Epithelial cell of proximal tubule (primary cell): ENCODE results near the gene ADGRB2. TPM values are rescaled to one million over a fixed set of nuclear protein-coding genes. Genes with fewer than 3 reads are reported as not detected.
A peak's percentile ranks its signal among the peaks of the same experiment; 100 is the strongest.

Experiments used
- DNase-seq: peaks from one replicate; pipeline ENCODE4 v3.0.0-alpha.2; 2011; ENCODE audit warnings: low read depth
- H3K4me3 ChIP-seq: 2 replicates; pipeline ENCODE4 v1.5.1; 2011; ENCODE audit warnings: low read depth, mild to moderate bottlenecking, low read length
- total RNA-seq: library from RNA; depleted of rRNA; stranded (reverse); fragments of >200 nt; gene quantifications from 2 replicates; pipeline ENCODE4 v1.2.3, GENCODE V29; 2015
- TF ChIP-seq, protein P1 (sequence below): conservative IDR thresholded peaks from 2 replicates; pipeline ENCODE4 v1.5.1; 2012; ENCODE audit warnings: low read depth, mild to moderate bottlenecking, low read length

Gene ADGRB2
- total RNA-seq, 1 donor from 2014 or later, result 1.2 TPM

DNA sequence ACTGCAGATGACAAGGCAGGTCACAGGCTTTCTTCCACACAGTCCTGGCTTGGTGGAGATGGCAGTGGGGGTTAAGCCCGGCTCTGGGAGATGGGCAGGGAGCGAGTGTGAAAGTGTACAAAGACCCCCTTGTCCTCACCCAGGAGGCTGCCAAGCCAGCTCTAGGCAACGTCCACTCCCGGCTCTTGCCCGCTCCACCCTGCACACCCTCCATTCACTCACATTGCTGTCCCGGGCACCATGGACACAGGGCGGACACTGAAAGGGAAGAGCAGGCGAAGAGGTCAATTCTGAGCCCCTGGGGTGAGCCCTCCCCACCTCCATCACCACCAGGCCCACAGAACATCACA lies 69.2 kb downstream of the ADGRB2 start:
- H3K4me3 ChIP-seq, result no peak overlapping the region
- no peak for DNase-seq
- TF ChIP-seq, protein P1, sequence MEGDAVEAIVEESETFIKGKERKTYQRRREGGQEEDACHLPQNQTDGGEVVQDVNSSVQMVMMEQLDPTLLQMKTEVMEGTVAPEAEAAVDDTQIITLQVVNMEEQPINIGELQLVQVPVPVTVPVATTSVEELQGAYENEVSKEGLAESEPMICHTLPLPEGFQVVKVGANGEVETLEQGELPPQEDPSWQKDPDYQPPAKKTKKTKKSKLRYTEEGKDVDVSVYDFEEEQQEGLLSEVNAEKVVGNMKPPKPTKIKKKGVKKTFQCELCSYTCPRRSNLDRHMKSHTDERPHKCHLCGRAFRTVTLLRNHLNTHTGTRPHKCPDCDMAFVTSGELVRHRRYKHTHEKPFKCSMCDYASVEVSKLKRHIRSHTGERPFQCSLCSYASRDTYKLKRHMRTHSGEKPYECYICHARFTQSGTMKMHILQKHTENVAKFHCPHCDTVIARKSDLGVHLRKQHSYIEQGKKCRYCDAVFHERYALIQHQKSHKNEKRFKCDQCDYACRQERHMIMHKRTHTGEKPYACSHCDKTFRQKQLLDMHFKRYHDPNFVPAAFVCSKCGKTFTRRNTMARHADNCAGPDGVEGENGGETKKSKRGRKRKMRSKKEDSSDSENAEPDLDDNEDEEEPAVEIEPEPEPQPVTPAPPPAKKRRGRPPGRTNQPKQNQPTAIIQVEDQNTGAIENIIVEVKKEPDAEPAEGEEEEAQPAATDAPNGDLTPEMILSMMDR, result no peak

DNA sequence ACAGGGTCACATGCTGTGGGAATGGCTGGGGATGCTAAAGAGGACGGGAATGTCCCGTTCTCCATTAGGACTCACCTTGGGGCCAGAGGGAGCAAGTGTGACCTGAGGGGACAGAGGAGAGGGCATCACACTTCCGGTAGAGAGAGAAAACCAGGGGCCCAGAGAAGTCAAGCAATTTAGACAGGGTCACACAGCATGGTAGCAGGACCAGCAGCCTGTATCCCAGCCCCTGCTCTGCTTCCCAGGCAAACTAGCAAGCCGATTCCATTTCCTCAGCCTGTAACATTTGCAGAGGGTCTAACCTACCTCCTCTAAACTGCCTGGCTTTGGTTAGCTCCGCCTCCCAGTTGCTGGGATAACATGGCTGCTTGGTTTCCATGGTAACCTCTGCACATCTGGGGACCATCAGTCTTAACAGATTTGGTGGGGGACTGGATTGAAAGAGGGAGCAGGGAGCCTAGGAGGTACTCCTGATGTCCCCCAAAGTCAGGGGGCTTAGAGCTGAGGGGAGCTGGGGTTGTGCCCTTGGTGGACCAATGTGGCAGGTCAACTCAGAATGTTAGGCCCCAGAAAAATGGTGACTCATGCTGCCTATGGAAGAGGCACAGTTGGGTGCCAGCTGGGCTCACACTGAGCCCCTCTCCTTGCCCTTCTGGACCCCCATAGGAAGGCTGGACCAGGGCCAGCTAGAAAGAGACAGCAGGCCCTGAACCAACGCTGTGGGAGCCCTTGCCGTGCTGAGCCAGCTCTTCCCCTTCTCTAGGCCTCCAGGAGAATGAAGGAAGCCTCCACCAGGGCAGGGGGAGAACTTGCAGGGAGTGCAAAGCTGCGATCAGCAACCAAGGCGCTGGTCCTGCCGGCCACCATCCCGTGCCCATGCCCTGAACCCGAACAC lies 69.8 kb downstream of the ADGRB2 start:
- no peak for DNase-seq
- no peak overlapping the region for H3K4me3 ChIP-seq
- TF ChIP-seq, protein P1, result no peak

DNA sequence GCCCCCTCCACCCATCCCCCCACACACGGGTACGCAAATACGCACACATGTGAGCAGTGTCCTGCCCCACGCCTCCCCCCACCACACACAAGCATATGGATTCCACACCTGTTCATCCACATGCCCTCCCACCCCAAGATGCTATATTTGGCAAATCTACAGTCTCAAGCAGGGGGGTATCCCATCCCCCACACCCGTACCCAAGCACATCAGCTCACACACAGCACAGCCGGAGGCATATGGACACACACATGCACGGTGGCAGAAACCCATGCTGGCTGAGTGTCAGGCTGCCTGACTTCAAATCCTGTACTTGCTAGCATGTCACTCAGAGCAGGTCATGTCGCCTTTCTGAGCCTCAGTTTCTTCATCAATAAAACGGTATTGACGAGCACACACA lies 70.9 kb downstream of the ADGRB2 start:
- no peak for DNase-seq
- TF ChIP-seq, protein P1, result no peak
- H3K4me3 ChIP-seq, result no peak overlapping the region

DNA sequence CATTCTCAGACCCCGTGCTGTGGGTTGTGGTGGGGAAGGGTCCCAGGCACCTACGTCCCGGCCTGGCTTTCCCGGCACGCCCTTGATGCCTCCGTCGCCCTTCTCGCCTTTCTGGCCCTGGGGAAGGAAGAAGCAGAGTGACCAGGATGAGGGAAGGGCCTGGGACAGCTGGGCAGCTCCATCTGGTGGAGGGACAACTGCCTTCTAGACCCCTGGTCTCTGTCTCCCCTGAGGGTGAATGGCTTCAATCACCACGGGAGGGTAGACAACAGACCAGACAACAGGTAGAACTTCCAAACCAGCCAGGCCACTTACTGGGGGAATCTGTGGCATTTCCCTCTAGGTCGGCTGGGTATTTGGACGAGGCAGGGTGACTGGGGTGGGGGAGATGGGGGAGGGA lies 72.2 kb downstream of the ADGRB2 start:
- H3K4me3 ChIP-seq, result no peak overlapping the region
- no peak for DNase-seq
- TF ChIP-seq, protein P1, result peak; percentile 3

DNA sequence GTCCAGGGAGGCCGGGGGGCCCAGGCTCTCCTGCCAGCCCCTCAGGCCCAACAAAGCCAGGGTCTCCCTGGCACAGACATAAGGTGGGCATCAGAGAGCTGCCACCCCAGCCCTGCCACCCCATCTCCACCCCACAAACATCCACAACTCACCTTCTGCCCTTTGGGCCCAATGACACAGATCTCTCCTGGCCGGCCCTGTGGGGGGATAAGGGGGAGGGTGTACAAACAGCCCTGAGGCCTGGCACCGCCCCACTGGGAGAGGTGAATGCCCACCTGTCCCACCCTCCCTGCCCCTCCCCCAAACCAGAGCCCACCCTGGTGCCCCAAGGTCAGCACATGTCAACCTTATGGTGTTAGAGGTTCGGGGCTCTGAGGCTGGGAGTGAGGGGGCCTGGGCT lies 72.7 kb downstream of the ADGRB2 start:
- no peak overlapping the region for H3K4me3 ChIP-seq
- TF ChIP-seq, protein P1, result no peak
- no peak for DNase-seq

DNA sequence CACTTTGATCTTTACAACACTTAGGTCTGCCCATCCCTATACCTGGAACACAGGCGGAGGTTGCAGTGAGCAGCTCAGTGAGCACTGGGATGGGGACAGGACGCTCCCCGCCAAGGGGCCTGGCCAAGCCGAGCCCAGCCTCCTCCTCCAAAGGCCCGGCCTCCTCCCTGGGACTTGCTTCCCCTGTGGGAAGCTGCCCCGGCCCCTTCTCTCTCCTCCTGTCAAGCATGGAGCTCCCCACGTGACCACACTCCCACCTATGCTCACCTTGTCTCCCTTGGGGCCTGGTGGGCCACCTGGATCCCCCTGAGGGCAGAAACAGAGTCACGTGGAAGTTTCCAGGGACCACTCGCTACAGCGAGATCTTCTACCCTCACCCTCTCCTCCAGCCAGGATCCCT lies 73.2 kb downstream of the ADGRB2 start:
- no peak for DNase-seq
- TF ChIP-seq, protein P1, result no peak
- H3K4me3 ChIP-seq, result no peak overlapping the region

DNA sequence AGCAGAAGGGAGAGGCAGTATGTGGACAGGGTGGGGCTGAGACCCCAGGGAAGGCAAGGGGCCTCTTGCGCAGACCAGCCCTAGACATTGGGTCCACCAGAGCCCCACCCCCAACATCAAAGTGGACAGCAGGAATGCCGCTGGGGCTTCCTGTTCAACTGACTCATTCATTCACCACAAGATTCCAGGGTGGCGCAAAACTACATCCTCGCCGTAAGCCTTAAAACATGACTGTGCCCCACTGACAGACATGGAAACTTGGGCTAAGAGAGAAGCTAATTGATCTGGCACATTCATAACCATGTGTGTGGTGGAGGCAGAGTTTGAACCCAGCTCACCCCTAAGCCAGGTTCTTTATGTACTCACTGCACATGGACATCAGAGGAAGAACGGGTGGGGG lies 74.3 kb downstream of the ADGRB2 start:
- TF ChIP-seq, protein P1, result no peak
- peak; percentile 48 for DNase-seq
- no peak overlapping the region for H3K4me3 ChIP-seq
